ENCODE measurements around the gene TUSC2.

DNA sequence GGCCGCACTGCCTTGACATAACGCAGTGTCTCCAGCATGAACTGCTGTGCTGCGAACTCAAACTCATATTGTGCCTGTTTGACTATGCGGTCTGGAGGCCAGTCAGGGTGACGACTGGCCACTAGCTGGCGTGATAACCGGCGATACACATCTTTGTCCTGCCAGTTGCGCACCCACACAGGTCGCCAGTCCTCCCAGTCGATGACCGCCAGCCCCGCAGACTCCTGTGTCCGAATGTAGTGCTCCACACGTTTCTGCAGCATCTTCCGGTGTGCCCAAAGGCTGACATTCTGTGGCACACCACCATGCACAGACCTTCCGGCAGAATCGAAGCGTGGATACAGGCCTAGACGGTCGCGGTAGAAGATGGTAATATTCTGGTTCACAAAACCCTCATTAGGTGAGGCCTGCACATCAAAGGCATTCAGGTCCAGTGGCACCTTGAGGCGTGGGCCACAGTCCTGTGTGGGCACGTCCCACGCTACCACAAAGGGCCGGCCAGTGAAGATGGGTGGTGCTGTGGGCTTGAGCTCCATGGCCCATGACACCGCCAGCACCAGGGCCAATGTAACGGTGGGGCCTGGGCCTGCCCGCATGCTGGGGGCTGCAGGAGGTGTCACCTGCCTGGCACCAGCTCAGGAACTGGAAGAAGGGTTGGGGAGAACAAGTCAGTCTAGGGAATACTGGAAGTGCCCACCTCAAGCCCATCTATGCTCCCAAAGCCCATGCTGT lies 8.0 kb downstream of the TUSC2 start:
- TF ChIP-seq POLR2A (IDR thresholded peaks at IDR 0.05) (no peak), CTCF (IDR thresholded peaks at IDR 0.05) (no peak)

Data from adrenal gland (tissue), 5 donors.